Lower leg skin (tissue), 4 donors: ENCODE results near the gene KATNAL2. TPM values are rescaled to one million over a fixed set of nuclear protein-coding genes. Genes with fewer than 3 reads are reported as not detected.

ENCODE experiments used
- DNase-seq, 2 donors: peaks; one replicate each; pipeline ENCODE4 v3.0.0-alpha.2; 2019; ENCODE audit warnings: low spot score in 2 of 2
- H3K4me3 ChIP-seq: fragments of 200-600 bp; sonication (generic); 2 replicates; pipeline ENCODE4 v1.5.1; 2017; ENCODE audit warnings: mild to moderate bottlenecking, low read depth; ENCODE audit not compliant: poor library complexity, severe bottlenecking
- CTCF ChIP-seq, 3 donors: fragments of 450-650 bp; IDR thresholded peaks; one replicate each; pipeline ENCODE4 v1.5.1; 2016; ENCODE audit warnings: antibody characterized with exemption in 3 of 3, mild to moderate bottlenecking in 3 of 3, moderate library complexity in 2 of 3
- POLR2A ChIP-seq, 2 donors: fragments of 450-650 bp; IDR thresholded peaks; one replicate each; pipeline ENCODE4 v1.6.1; 2016 to 2017; ENCODE audit warnings: antibody characterized with exemption in 2 of 2, mild to moderate bottlenecking in 1 of 2, moderate library complexity in 1 of 2
- WGBS, 2 donors: methylation state at CpG; one replicate each; pipeline ENCODE4 v1.1.5; 2018; 5-methylcytosine and 5-hydroxymethylcytosine counted together
- intact Hi-C: fragments of 100-400 bp; cut with DNase I; formaldehyde crosslinking; loops from one replicate; pipeline ENCODE4 v1.15.0; 2023; ENCODE audit warnings: low total_unique reads
- total RNA-seq, 4 donors: library from RNA; depleted of rRNA; stranded (reverse); fragments of >200 nt; gene quantifications; one replicate each; pipeline ENCODE4 v1.1.0, GENCODE V29; 2016

The KATNAL2 gene
- total RNA-seq, 4 donors from 2014 or later = 1.1 to 5.6 (median 4.5) TPM

GRCh38 chr18:47054369-47054768 is 137.0 kb downstream of the KATNAL2 start:
- DNase-seq = no peak
- intact Hi-C loops = no loop called here
- no peak overlapping the region for H3K4me3 ChIP-seq
- WGBS, 2 donors = 89 to 91% methylated on average over 5 of the region's 5 CpGs
- no peak for TF ChIP-seq CTCF (IDR thresholded peaks at IDR 0.05)
- TF ChIP-seq POLR2A (IDR thresholded peaks at IDR 0.05) = no peak

GRCh38 chr18:47062471-47062870 is 145.1 kb downstream of the KATNAL2 start:
- no peak for DNase-seq
- TF ChIP-seq POLR2A (IDR thresholded peaks at IDR 0.05) = no peak
- TF ChIP-seq CTCF (IDR thresholded peaks at IDR 0.05) = no peak
- H3K4me3 ChIP-seq = no peak overlapping the region
- 58 to 67% methylated on average over 2 of the region's 2 CpGs for WGBS, 2 donors
- intact Hi-C loops = no loop called here

DNA sequence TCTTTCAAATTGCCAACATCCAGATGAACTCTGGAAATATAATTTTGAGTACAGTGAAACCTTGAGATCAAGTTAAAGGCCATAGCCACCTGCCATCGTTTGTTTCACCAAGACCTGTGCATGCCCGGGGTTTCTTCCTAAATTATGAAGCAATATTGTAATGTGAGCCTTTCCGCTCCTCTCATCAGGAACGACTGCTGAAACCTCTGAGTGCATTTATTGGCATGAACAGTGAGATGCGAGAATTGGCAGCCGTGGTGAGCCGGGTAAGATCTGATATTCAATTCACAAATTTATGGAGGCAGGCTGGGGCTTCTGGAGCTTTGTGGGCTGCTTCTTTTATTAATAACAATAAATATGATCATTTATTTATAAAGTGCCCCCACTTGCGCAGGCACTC is 145.7 kb downstream of the KATNAL2 start:
- no peak overlapping the region for H3K4me3 ChIP-seq
- intact Hi-C loops = no loop called here
- DNase-seq = no peak
- TF ChIP-seq CTCF (IDR thresholded peaks at IDR 0.05) = no peak
- TF ChIP-seq POLR2A (IDR thresholded peaks at IDR 0.05) = no peak
- WGBS, 2 donors = 89 to 93% methylated on average over 8 of the region's 8 CpGs

DNA sequence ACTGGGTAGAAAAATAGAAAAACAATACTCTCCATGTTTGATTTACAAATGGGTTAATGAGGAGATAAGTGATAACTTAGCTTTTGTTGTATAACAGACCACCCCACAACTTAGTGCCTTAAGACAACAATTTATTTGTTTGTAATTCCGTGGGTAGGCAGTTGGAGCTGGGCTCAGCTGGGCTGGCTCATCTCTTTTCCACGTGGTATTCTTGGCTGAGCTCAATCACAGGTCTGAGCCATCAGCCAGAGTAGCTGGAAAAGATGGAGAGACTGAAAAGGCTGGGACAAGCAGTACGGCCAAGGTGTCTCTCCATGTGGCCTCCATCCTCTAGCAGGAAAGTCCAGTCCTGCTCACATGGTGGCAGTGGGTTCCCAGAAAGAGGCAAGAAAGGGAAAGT is 150.2 kb downstream of the KATNAL2 start:
- DNase-seq = no peak
- 66 to 67% methylated on average over 3 of the region's 3 CpGs for WGBS, 2 donors
- intact Hi-C loops = no loop called here
- TF ChIP-seq POLR2A (IDR thresholded peaks at IDR 0.05) (no peak), CTCF (IDR thresholded peaks at IDR 0.05) (no peak)
- H3K4me3 ChIP-seq = no peak overlapping the region

DNA sequence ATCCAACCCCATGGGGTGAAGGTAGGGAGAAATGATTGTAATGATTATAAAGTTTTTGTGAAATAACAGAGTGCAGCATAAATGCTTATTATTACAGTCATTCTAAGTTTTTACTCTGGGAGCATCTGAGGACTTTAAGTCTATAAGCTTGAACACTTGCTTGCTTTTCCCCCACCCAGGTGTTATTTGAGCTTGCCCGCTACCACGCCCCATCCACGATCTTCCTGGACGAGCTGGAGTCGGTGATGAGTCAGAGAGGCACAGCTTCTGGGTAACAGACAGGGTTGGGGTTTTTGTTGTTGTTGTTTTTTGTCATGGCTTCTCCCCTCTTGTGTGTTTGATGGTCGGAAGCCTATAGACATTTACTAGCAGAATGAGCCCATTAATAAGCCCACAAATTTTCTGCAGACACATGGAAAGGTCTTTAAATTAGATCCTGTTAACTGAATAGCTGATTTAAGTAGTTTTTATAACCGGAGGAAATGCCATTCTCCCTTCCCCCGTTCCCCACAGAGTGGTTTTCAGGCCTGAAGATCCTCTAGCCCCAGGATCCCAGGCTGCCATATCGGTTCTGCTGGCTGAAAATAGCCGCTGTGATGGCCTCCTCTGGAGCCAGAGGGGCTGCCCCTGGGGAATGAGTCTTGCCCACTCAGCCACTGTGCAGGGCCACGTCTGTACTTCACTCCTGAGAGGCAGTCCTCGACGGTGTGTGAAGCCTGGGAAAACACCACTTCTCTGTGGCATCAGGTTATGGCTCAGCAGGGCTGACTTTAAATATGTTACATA is 157.9 kb downstream of the KATNAL2 start:
- H3K4me3 ChIP-seq = no peak overlapping the region
- intact Hi-C loops = no loop called here
- WGBS, 2 donors = 40 to 49% methylated on average over 13 of the region's 13 CpGs
- TF ChIP-seq POLR2A (IDR thresholded peaks at IDR 0.05) (no peak), CTCF (IDR thresholded peaks at IDR 0.05) (no peak)
- DNase-seq = no peak

DNA sequence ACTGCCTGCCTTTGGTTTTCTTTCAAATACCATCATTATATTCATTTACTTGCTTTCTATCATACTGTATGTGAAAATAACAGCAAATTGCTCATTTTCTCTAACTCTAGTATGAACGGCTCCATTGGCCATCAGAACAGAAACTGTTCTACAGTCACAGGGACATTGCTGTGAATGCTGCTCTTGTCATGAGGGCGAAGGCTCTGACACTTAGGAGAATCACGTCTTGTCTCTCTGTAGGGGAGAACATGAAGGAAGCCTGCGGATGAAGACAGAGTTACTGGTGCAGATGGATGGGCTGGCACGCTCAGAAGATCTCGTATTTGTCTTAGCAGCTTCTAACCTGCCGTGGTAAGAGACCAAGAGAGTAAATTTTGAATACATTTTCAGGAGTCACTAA is 159.7 kb downstream of the KATNAL2 start:
- DNase-seq = no peak
- no peak overlapping the region for H3K4me3 ChIP-seq
- intact Hi-C loops = no loop called here
- TF ChIP-seq POLR2A (IDR thresholded peaks at IDR 0.05) (no peak), CTCF (IDR thresholded peaks at IDR 0.05) (no peak)
- 85 to 93% methylated on average over 7 of the region's 7 CpGs for WGBS, 2 donors
